ENCODE measurements around the gene MRPL38.

The MRPL38 gene

DNA sequence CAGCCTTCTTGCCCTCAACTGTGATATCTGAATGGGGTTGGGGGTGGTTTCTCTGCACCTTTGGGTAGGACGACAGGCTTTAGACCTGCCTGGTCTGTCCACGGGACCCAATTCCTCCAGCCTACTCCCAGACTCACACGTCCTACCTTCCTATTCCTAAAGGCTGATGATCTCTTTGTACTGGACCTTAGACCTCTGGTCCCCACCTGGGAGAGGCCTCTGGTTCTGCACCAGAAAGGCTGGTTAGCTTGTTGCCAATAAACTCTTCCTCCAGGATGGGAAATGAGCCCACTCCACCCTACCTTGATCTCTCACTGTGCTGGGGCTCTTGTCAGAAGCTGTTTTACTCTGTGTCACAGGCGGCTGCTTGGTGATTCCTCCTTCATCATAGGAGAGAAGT, 21.8 kb upstream of the MRPL38 start (continued):
- no peak for TF ChIP-seq ZNF555 (tag by site-specific recombination; conservative IDR thresholded peaks at IDR 0.05)
- TF ChIP-seq ZBTB1 (tag by site-specific recombination; IDR thresholded peaks at IDR 0.05): no peak
- TF ChIP-seq ZFP37 (tag by site-specific recombination; IDR thresholded peaks at IDR 0.05): no peak
- TF ChIP-seq ZNF24 (tag by site-specific recombination; IDR thresholded peaks at IDR 0.05): no peak
- TF ChIP-seq, protein P1, sequence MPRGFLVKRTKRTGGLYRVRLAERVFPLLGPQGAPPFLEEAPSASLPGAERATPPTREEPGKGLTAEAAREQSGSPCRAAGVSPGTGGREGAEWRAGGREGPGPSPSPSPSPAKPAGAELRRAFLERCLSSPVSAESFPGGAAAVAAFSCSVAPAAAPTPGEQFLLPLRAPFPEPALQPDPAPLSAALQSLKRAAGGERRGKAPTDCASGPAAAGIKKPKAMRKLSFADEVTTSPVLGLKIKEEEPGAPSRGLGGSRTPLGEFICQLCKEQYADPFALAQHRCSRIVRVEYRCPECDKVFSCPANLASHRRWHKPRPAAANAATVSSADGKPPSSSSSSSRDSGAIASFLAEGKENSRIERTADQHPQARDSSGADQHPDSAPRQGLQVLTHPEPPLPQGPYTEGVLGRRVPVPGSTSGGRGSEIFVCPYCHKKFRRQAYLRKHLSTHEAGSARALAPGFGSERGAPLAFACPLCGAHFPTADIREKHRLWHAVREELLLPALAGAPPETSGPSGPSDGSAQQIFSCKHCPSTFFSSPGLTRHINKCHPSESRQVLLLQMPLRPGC (tag by site-specific recombination; IDR thresholded peaks at IDR 0.05): no peak

GRCh38 chr17:75925912-75926311, 21.2 kb upstream of the MRPL38 start:
- ChIA-PET CTCF (interaction anchor here (1.0 to 3.7 kb wide), 4 partner anchors 20 to 78 kb away, joined by 3 to 47 read pairs (median 10); partner anchors contain the start of genes CDK3 and MRPL38), POLR2A (interaction anchor here (0.7 kb wide), 1 partner anchor 15 kb away, joined by 4 read pairs; the partner anchor contains the start of gene FBF1)
- Histone ChIP-seq H3K9me3 (ENCODE audit: control insufficient read depth, insufficient read depth, low read depth, low read length) (no peaks in the 10 kb centered on the region), H3K4me1 (ENCODE audit: control insufficient read depth, insufficient read depth, low read length) (no peaks in the 10 kb centered on the region), H3K36me3 (ENCODE audit: control insufficient read depth in 2 of 2, insufficient read depth in 1 of 2, low read length in 2 of 2) (peaks cover 0 to 83% of the 10 kb centered on the region in 2 experiments; a peak in 2 of 3 replicates), H3K27ac (ENCODE audit: extremely low read depth, low read depth, low read length) (no peak overlapping the region), H3K4me3 (ENCODE audit: low read depth, low read length) (no peak overlapping the region)
- TF ChIP-seq, protein P2, sequence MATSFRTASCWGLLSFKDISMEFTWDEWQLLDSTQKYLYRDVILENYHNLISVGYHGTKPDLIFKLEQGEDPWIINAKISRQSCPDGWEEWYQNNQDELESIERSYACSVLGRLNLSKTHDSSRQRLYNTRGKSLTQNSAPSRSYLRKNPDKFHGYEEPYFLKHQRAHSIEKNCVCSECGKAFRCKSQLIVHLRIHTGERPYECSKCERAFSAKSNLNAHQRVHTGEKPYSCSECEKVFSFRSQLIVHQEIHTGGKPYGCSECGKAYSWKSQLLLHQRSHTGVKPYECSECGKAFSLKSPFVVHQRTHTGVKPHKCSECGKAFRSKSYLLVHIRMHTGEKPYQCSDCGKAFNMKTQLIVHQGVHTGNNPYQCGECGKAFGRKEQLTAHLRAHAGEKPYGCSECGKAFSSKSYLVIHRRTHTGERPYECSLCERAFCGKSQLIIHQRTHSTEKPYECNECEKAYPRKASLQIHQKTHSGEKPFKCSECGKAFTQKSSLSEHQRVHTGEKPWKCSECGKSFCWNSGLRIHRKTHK (tag by site-specific recombination; IDR thresholded peaks at IDR 0.05): no peak
- no peak for TF ChIP-seq SP2 (tag by site-specific recombination; IDR thresholded peaks at IDR 0.05)
- TF ChIP-seq, protein P3, sequence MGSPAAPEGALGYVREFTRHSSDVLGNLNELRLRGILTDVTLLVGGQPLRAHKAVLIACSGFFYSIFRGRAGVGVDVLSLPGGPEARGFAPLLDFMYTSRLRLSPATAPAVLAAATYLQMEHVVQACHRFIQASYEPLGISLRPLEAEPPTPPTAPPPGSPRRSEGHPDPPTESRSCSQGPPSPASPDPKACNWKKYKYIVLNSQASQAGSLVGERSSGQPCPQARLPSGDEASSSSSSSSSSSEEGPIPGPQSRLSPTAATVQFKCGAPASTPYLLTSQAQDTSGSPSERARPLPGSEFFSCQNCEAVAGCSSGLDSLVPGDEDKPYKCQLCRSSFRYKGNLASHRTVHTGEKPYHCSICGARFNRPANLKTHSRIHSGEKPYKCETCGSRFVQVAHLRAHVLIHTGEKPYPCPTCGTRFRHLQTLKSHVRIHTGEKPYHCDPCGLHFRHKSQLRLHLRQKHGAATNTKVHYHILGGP (tag by site-specific recombination; IDR thresholded peaks at IDR 0.05): no peak
- no peak for TF ChIP-seq ZNF2 (tag by site-specific recombination; IDR thresholded peaks at IDR 0.05)
- no peak for TF ChIP-seq ZNF239 (tag by site-specific recombination; IDR thresholded peaks at IDR 0.05)
- TF ChIP-seq, protein P4, sequence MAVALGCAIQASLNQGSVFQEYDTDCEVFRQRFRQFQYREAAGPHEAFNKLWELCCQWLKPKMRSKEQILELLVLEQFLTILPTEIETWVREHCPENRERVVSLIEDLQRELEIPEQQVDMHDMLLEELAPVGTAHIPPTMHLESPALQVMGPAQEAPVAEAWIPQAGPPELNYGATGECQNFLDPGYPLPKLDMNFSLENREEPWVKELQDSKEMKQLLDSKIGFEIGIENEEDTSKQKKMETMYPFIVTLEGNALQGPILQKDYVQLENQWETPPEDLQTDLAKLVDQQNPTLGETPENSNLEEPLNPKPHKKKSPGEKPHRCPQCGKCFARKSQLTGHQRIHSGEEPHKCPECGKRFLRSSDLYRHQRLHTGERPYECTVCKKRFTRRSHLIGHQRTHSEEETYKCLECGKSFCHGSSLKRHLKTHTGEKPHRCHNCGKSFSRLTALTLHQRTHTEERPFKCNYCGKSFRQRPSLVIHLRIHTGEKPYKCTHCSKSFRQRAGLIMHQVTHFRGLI (tag by site-specific recombination; IDR thresholded peaks at IDR 0.05): no peak
- TF ChIP-seq ZBTB8A (tag by site-specific recombination; IDR thresholded peaks at IDR 0.05): no peak
- no peak for TF ChIP-seq ZNF148 (tag by site-specific recombination; IDR thresholded peaks at IDR 0.05; ENCODE audit: borderline replicate concordance)
- no peak for TF ChIP-seq HOXA7 (CRISPR knock-in tag; IDR thresholded peaks at IDR 0.05; ENCODE audit: borderline replicate concordance)
- no peak for TF ChIP-seq IKZF3 (tag by site-specific recombination; IDR thresholded peaks at IDR 0.05)
- no peak for TF ChIP-seq HOXC10 (CRISPR knock-in tag; IDR thresholded peaks at IDR 0.05)
- TF ChIP-seq ZNF555 (tag by site-specific recombination; conservative IDR thresholded peaks at IDR 0.05): no peak
- TF ChIP-seq, protein P5, sequence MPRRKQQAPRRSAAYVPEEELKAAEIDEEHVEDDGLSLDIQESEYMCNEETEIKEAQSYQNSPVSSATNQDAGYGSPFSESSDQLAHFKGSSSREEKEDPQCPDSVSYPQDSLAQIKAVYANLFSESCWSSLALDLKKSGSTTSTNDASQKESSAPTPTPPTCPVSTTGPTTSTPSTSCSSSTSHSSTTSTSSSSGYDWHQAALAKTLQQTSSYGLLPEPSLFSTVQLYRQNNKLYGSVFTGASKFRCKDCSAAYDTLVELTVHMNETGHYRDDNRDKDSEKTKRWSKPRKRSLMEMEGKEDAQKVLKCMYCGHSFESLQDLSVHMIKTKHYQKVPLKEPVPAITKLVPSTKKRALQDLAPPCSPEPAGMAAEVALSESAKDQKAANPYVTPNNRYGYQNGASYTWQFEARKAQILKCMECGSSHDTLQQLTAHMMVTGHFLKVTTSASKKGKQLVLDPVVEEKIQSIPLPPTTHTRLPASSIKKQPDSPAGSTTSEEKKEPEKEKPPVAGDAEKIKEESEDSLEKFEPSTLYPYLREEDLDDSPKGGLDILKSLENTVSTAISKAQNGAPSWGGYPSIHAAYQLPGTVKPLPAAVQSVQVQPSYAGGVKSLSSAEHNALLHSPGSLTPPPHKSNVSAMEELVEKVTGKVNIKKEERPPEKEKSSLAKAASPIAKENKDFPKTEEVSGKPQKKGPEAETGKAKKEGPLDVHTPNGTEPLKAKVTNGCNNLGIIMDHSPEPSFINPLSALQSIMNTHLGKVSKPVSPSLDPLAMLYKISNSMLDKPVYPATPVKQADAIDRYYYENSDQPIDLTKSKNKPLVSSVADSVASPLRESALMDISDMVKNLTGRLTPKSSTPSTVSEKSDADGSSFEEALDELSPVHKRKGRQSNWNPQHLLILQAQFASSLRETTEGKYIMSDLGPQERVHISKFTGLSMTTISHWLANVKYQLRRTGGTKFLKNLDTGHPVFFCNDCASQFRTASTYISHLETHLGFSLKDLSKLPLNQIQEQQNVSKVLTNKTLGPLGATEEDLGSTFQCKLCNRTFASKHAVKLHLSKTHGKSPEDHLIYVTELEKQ (tag by site-specific recombination; IDR thresholded peaks at IDR 0.05; ENCODE audit: borderline replicate concordance): no peak
- TF ChIP-seq ZNF350 (tag by site-specific recombination; IDR thresholded peaks at IDR 0.05): no peak
- TF ChIP-seq ZFP37 (tag by site-specific recombination; IDR thresholded peaks at IDR 0.05): no peak
- TF ChIP-seq SCRT1 (tag by site-specific recombination; IDR thresholded peaks at IDR 0.05; ENCODE audit: borderline replicate concordance): no peak
- TF ChIP-seq, protein P1 (tag by site-specific recombination; IDR thresholded peaks at IDR 0.05): no peak
